Measurements from ENCODE around the gene PCDHGA11.
"Not testable (repeated sequence)": the region's sequence is repeated elsewhere in the genome, so short reads cannot be mapped to it uniquely, and the experiment has no call there.

Gene PCDHGA11

GRCh38 chr5:141431286-141431685 lies 10.4 kb downstream of the PCDHGA11 start:
- no peak for DNase-seq (ENCODE audit: low read depth)

GRCh38 chr5:141432308-141432707 lies 11.5 kb downstream of the PCDHGA11 start:
- DNase-seq (ENCODE audit: low read depth) = not testable (repeated sequence)

GRCh38 chr5:141432726-141433125 lies 11.9 kb downstream of the PCDHGA11 start:
- DNase-seq (ENCODE audit: low read depth) = not testable (repeated sequence)

GRCh38 chr5:141434006-141434405 lies 13.2 kb downstream of the PCDHGA11 start:
- no peak for DNase-seq (ENCODE audit: low read depth)

GRCh38 chr5:141437221-141437620 lies 16.4 kb downstream of the PCDHGA11 start:
- no peak for DNase-seq (ENCODE audit: low read depth)

GRCh38 chr5:141439411-141440141 lies 18.7 kb downstream of the PCDHGA11 start:
- no peak for DNase-seq (ENCODE audit: low read depth)

- DNase-seq (ENCODE audit: low read depth) = no peak
Observed at GRCh38 chr5:141440341-141440740, 19.5 kb downstream of the PCDHGA11 start.

- no peak for DNase-seq (ENCODE audit: low read depth)
Observed at GRCh38 chr5:141441571-141442170, 20.8 kb downstream of the PCDHGA11 start.

- DNase-seq (ENCODE audit: low read depth) = no peak
Observed at GRCh38 chr5:141465351-141465750, 44.5 kb downstream of the PCDHGA11 start.

Data from stimulated activated CD8-positive, alpha-beta memory T cell treated with anti-CD3 and anti-CD28 coated beads, Interleukin-15, amount 100 ng/mL, for 1 hour (primary cell).